Measurements from ENCODE around the gene TYMP.

The TYMP gene

DNA sequence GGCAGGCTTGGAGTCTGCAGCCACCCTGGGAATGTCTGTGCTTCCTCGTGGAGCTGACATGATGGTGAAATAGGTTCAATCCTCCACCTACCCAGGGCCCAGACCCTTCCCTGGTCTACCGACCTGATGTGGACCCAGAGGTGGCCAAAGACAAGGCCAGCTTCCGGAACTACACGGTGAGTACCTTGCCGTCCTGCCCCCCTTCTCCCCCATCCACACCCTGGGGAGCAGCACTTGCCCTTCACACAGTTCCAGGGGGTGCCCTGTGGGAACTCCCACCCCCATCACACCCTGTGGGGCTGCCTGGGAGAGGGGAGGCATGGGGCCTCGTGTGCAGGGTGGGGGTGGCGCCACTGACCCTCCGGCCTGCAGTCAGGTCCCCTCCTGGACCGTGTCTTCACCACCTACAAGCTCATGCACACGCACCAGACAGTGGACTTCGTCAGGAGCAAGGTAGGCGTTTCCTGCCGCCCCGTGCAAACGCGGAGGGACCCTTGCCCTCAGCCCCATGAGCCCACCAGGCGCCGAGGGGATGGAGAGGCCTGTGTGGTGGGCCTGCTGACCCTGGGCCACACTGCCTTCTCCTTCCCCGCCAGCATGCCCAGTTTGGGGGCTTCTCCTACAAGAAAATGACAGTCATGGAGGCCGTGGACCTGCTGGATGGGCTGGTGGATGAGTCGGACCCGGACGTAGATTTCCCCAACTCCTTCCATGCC, 42.4 kb downstream of the TYMP start:
- TF ChIP-seq, protein P1, sequence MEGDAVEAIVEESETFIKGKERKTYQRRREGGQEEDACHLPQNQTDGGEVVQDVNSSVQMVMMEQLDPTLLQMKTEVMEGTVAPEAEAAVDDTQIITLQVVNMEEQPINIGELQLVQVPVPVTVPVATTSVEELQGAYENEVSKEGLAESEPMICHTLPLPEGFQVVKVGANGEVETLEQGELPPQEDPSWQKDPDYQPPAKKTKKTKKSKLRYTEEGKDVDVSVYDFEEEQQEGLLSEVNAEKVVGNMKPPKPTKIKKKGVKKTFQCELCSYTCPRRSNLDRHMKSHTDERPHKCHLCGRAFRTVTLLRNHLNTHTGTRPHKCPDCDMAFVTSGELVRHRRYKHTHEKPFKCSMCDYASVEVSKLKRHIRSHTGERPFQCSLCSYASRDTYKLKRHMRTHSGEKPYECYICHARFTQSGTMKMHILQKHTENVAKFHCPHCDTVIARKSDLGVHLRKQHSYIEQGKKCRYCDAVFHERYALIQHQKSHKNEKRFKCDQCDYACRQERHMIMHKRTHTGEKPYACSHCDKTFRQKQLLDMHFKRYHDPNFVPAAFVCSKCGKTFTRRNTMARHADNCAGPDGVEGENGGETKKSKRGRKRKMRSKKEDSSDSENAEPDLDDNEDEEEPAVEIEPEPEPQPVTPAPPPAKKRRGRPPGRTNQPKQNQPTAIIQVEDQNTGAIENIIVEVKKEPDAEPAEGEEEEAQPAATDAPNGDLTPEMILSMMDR (IDR thresholded peaks at IDR 0.05; ENCODE audit: control extremely low read depth, extremely low read depth, low read depth, missing control alignments), result no peak
- DNase-seq (ENCODE audit: extremely low spot score), result no peak
- ChIA-PET CTCF (interaction anchor here (1.8 to 2.8 kb wide), 2 partner anchors 10 to 17 kb away, joined by 4 to 12 read pairs; no protein-coding TSS in a partner anchor), POLR2A (no interaction called here)

DNA sequence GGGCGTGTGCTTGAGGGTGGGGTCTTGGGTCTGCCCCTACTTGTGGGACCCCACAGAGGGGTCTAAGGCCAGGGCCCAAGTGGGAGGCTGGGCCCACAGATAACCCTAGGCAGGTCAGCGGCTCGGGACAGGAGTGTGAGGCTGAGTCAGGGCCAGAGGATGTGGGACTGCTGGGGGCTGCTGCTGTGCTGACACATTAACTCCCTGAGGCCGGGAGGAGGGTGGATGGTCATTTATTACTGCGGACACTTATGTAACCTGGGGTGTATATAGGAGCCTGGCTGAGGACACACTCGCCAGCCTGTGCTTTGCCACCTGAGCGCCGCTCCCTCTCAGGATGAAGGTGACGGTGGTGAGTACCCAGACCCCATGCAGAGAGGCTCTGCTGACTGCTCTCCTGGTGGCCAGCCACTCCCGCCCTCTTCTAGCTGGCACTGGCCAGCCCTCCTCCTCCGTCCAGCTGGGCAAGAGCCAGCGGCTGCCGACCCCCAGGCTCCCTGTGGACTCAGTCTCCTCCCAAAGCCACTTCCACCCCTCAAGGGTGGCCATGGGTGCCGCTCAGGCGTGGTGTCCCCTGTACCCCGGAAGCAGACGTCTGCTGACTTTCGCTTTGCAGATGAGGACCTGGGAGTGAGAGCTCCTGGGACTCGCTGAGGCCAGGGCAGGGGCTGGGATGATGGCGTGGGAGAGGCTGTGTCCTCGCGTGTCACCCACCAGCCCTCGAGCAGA, 43.1 kb downstream of the TYMP start, which contains the start of gene MIOX:
MIOX (plus strand) TSS at position 299 of the 729 bp plus-strand sequence; CDS start at position 338, 39 bp downstream.
- TF ChIP-seq, protein P1 (IDR thresholded peaks at IDR 0.05; ENCODE audit: control extremely low read depth, extremely low read depth, low read depth, missing control alignments), result no peak
- ChIA-PET CTCF (interaction anchor here (1.0 to 2.8 kb wide), 3 partner anchors 11 to 17 kb away, joined by 3 to 12 read pairs (median 4); no protein-coding TSS in a partner anchor), POLR2A (no interaction called here)
- DNase-seq (ENCODE audit: extremely low spot score), result no peak

DNA sequence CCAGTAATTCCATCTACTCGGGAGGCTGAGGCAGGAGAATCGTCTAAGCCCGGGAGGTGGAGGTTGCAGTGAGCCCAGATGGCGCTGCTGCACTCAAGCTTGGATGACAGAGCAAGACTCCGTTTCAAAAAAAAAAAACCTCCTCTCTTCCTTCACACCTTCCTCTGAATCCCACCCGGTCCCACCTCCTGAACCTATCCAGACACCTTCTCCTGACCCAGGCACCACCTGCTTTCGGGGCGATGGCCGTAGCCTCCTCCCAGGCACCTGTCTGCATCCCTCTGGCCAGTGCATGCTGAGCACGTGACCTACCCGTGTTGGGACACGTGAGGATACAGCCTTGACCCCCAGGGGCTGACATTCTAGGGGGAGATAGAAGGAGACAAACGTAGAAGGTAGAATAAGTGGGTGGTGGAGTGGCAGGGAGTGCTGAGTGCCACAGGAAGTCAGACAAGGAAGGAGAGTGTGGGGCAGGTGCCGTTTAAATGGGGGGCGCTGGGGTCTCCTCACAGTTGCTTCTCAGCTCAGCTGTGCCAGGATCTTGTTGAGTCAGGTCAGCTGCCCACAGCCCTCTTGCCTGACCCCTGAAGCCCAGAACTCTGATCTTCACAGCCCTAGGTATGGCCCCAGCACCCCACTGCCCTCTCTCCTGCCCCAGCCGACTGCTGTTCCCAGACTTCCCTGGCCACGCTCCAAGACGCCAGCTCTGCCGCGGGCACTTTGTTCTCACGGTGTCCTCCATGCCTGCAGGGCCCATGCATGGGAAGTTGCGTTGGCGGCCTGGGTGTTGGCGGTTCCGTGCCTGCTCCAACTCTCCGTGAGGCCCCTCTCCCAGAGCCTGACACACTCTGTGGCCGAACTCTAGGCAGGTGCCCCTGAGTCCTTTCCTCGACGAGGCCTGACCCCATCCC, 44.3 kb downstream of the TYMP start:
- CTCF ChIA-PET, result interaction anchor here (1.0 to 2.8 kb wide), 6 partner anchors 12 to 75 kb away, joined by 3 to 12 read pairs (median 4); no protein-coding TSS in a partner anchor
- no peak for DNase-seq (ENCODE audit: extremely low spot score)
- POLR2A ChIA-PET, result interaction anchor here (0.8 kb wide), 1 partner anchor 40 kb away, joined by 3 read pairs; no protein-coding TSS in a partner anchor
- TF ChIP-seq, protein P1 (IDR thresholded peaks at IDR 0.05; ENCODE audit: control extremely low read depth, extremely low read depth, low read depth, missing control alignments), result no peak

DNA sequence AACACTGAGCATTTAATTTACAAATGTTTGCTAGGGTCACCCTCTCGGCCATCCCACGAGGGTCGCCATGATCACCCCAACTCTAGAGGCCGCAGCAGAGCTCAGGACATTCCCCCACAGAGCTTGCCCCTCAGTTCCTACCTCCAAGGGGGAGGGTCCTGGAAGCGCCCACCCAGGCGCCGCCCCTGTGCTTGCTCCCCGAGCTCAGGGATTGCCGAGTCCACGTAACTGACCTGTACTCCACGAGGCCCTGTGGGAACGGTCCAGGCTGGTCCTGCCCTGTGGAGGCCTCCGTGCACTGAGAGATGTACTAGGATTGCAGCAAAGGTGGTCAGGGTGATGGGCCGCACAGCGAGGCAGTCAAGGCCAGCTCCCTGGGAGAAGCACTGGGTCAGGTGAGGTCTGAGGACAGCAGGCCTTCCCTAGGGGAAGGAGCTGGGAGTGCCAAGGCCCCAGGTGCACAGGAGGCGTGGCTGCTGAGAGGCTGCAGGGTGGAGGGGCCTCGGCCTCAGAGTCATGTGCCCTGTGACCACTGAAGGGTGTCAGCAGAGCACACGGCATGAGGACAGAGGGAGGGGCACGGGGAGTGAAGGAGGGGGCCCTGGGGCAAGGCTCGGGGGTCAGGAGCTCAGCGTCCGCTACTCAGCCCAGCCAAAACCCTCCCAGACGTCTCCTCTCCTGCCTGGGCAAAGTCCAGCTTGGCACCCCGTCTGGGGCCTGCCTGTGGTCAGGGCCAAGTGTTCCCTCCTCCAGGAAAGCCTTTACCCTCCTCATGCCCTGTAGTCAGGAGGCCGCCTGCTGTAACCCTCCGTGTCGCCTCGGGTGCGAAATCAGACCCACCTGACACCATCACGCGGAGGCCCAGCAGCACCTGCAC, 45.6 kb downstream of the TYMP start:
- CTCF ChIA-PET, result interaction anchor here (1.0 to 2.1 kb wide), 4 partner anchors 10 to 42 kb away, joined by 3 to 8 read pairs (median 4); partner anchors contain the start of gene SCO2
- TF ChIP-seq, protein P1 (IDR thresholded peaks at IDR 0.05; ENCODE audit: control extremely low read depth, extremely low read depth, low read depth, missing control alignments), result no peak
- no peak for DNase-seq (ENCODE audit: extremely low spot score)
- POLR2A ChIA-PET, result interaction anchor here (0.5 to 0.8 kb wide), 2 partner anchors 32 to 41 kb away, joined by 3 to 4 read pairs; no protein-coding TSS in a partner anchor

DNA sequence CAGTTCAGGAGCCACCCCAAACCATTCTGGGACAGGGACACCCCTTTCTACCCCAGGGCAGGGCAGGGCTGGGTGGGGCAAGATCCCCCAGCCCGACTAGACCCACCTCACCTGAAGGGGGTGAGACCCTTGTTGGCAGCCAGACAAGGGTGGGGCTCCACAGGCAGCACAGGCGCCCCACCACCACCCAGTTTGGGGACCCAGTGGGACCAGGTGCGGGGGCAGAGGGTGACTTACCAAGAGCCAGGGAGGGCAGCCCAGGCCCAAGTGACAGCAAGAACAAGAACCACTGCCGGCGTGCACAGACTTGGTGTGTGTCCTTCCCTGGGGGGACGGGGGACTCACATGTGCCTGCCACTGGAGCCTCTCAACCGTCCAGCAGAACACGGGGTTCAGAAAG, 46.3 kb downstream of the TYMP start:
- ChIA-PET CTCF (interaction anchor here (1.0 to 2.1 kb wide), 4 partner anchors 11 to 42 kb away, joined by 3 to 8 read pairs (median 4); partner anchors contain the start of gene SCO2), POLR2A (interaction anchor here (0.6 kb wide), 1 partner anchor 51 kb away, joined by 8 read pairs; no protein-coding TSS in a partner anchor)
- TF ChIP-seq, protein P1 (IDR thresholded peaks at IDR 0.05; ENCODE audit: control extremely low read depth, extremely low read depth, low read depth, missing control alignments), result no peak
- no peak for DNase-seq (ENCODE audit: extremely low spot score)

All from GM10248 (cell line).